Measurements from ENCODE around the gene RAP1GAP2.

DNA sequence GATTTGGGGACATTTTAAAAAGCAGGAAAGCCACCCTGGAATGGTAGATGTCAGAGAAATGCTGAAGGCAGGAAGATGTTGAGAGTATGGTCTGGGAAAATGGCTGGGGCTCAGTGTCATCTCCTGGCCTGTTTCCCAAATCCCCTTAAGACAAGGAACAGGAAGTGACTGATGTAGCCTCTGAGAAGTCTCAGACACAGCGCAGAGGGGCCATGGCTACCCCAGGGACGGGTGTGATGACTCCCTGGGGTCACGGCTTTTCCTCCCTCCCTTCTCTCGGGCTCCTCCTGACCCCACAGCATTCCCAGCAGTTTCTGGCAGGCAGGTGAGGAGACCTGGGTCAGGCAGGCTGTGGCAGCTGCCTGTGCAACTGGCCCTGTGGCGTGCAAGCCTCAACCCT is 45.4 kb downstream of the RAP1GAP2 start:
- no peak for TF ChIP-seq EZH2 (IDR thresholded peaks at IDR 0.05; ENCODE audit: insufficient read depth, low read length)
- TF ChIP-seq, protein P1, sequence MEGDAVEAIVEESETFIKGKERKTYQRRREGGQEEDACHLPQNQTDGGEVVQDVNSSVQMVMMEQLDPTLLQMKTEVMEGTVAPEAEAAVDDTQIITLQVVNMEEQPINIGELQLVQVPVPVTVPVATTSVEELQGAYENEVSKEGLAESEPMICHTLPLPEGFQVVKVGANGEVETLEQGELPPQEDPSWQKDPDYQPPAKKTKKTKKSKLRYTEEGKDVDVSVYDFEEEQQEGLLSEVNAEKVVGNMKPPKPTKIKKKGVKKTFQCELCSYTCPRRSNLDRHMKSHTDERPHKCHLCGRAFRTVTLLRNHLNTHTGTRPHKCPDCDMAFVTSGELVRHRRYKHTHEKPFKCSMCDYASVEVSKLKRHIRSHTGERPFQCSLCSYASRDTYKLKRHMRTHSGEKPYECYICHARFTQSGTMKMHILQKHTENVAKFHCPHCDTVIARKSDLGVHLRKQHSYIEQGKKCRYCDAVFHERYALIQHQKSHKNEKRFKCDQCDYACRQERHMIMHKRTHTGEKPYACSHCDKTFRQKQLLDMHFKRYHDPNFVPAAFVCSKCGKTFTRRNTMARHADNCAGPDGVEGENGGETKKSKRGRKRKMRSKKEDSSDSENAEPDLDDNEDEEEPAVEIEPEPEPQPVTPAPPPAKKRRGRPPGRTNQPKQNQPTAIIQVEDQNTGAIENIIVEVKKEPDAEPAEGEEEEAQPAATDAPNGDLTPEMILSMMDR (IDR thresholded peaks at IDR 0.05; ENCODE audit: insufficient read depth, low read depth, low read length): no peak
